HG03045 (cell line): ENCODE results near the gene MYO5B.
"Not testable (repeated sequence)": the region's sequence is repeated elsewhere in the genome, so short reads cannot be mapped to it uniquely, and the experiment has no call there.

Experiments
- ATAC-seq: cut with Tn5 transposase; IDR thresholded peaks from one replicate; pipeline ENCODE4 v1.9.1; 2021; ENCODE audit warnings: mild to moderate bottlenecking, moderate library complexity; ENCODE audit not compliant: unreplicated experiment

MYO5B gene

DNA sequence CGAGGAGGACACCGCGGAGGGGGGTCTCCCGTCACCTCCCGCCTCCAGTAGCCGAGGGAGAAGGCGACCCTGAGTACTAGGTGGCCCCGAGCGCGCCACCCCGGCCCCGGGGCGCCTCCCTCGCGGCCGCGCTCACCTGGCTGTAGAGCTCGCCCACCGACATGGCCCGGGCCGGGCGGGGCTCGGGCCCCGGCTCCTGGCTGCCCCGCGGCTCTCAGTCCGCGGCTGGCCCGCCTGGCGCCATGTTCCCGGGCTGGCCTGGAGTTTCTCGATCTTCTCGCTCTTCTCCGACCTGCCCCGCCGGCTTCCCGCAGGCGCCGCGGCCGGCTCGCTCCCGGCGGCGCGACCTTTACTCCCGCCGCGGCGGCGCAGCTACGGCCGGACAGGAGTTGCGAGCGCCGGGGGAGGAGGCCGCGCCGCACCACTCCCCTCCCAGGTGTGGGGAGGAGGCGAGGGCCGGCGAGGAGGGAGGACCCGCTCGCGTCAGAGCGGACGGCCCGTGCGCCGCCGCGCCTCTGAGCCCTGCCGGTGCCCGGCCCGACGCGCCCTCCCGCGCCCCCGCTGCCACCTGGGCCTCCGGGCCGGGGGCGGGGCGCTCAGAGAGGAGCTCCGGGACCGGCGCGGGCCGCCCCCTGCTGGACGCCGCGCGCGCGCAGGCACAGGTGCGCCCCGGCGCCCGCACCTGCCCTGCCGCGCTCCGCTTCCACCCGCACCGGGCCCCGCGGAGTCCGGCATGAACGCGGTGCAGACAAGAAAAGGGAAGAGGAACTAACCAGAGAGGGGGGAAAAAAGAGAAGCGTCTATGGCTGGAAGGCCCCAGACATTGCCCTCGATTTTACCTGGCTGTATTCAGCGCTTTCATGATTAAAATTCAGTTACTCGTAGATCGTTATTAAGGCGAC, at the start of gene MYO5B:
Gene MYO5B (minus strand): TSS at position 517 of the 902 bp plus-strand sequence. CDS start 354 bp downstream, at position 163.
- ATAC-seq, result peak; percentile 80

GRCh38 chr18:50241768-50242167, 46.8 kb upstream of the MYO5B start:
- ATAC-seq, result not testable (repeated sequence)

DNA sequence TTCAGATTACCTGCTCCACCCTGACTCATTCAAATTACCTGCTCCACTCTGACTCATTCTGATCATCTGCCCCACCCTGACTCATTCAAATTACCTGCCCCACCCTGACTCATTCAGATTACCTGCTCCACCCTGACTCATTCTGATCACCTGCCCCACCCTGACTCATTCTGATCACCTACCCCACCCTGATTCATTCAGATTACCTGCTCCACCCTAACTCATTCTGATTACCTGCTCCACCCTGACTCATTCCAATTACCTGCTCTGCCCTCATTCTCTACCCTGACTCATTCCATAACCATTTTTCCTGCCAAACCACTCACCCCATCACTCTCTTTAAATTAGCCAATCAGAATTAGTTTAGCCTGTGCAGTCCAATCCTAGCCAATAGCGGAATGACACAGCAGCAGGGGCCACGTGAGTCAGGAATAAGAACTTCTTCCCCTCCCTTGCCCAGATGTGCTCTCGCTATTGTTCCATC, 45.2 kb upstream of the MYO5B start:
- ATAC-seq, result no peak

DNA sequence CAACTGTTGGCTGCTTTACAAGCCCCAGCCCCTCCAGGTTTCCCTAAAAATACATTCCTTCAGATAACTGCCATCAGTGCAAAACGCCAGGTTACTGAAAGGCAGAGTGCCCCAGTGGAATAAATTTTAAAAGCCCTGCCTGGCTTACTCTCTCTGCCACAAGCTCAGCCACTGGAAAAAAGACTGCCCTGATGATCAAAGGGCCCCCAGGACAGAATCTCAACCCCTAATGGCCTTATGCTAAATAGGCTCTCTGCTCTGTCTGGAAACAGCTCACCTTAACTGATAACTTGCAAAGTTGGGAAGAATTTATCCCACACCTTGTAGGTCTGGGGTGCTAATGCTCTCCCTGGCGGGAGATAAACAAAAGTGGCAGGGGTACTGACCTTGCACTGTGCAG, 37.5 kb upstream of the MYO5B start:
- ATAC-seq, result no peak

DNA sequence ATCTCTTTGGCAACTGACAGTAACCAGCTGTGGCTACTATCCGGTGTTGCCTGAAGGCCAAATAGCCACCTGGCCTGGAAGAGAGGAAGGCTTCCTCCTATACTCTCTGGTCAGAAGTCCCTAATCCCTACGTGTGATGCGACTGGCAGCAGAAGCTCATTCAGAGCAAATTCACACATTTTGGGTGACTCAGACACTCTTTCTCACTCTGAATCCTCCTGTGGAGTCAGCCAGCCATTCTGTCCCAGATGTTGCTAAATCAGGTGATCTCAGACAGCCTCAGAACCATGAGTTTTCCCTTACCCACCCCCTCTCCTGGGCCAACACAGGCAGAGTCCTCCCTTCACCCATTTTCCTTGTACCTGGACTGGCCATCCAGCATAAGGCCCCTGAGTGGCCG, 36.7 kb upstream of the MYO5B start:
- ATAC-seq, result no peak

- not testable (repeated sequence) for ATAC-seq
These were observed 25.3 kb upstream of the MYO5B start for GRCh38 chr18:50220249-50220648.

- ATAC-seq, result no peak
These were observed 23.7 kb upstream of the MYO5B start for GRCh38 chr18:50218432-50219197.

DNA sequence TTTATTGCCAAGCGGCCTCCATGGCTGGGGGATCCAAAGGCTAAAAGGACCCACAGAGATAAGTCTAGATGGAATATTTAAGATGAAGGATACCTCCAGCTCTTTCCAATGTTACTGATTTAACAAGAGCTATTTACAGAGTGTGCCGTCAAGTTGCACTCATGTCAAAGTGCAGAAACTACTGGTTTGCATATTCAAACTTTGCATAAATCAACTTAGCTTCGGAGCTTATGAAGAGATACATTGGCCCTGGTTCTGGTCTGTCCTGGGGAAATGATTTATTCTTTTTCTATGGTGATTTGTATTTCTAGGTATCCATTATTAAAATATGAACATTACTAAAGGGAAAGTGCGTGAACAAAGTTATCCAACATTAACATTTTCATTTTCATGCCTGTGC, 14.4 kb upstream of the MYO5B start:
- no peak for ATAC-seq

DNA sequence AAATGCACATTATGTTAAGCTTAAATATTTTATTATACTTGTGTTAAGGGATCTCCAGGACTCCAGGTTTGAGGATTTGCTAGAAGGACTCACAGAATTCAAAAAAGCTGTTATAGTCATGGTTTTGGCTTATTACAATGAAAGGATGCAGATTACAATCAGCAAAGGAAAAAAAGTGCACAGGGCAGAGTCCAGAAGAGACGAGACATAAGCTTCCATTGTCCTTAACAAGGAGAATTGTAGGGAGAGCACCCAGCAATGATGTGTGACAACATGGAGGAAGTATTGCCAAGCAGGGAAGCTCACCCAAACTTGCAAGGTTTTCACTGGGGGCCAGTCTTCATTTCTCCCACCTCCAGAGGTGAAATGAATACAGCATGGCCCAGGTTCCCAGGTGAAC, 12.8 kb upstream of the MYO5B start:
- no peak for ATAC-seq

- ATAC-seq, result no peak
These were observed 9.1 kb upstream of the MYO5B start for GRCh38 chr18:50203801-50204604.

DNA sequence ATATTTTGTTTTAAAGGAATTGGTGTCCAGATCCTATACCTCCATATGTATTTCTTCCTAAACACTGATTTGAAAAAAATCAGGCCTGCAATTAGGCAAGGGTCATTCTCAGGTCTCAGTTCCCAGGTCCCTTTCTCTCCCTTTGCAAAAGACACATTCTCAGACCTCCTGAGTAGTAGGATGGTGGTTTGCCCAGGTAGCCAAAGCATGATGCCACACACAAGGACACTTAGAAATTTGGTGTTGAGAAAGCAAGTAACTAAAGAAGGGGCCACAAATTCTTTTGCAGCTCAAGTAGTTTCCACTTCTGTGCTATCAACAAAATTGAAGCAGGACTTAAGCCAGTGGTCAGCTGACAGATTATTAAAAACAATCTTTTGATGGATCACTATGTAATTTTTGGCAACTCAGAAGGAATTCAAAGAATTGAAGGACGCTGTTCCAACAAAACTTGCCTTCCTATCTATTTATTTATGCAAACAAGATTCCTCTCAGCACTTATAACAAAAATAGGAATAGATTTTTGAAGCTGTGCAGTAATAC, 6.6 kb upstream of the MYO5B start:
- no peak for ATAC-seq

DNA sequence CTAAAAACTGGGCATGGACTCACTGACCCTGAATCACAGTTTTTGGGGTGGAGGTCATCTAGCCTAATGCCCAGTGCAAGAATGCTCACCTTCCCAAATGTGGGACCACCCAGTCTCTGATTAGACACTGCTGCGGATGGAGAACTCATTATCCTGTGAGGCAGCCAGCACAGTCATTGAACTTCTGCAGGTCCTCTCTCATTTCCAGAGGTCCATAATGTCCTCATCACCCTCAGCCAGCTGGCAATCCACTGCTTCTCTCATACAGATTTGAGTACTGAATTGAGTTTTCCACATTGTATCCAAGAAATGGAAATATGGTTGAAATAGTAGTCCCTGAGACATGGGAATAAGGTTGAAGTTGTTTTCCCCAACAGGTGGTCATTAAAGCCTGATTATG, 5.0 kb upstream of the MYO5B start:
- ATAC-seq, result no peak

DNA sequence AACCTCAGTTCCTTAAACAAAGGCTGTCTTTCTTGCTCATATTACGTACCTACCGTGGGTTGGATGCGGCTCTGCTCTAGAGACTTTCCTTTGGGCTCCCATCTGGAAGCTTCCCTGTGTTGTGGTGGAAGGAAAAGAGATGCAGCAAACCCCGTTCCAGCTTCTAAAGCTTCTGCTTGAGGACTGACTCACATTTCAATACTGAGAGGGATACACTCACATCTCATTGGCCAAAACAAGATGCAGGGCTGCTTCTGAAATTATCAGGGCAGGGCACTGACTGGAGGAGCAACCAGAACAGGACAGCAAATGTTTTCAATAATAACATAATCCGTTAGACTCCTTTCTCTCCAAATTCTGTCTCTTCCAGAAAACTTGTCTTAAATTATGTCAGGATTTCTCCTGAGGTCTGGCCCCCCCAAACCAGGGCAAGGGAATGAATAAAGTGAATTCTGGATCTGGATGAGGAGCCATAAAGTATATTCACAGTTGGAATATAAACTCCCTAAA, 4.5 kb upstream of the MYO5B start:
- no peak for ATAC-seq

DNA sequence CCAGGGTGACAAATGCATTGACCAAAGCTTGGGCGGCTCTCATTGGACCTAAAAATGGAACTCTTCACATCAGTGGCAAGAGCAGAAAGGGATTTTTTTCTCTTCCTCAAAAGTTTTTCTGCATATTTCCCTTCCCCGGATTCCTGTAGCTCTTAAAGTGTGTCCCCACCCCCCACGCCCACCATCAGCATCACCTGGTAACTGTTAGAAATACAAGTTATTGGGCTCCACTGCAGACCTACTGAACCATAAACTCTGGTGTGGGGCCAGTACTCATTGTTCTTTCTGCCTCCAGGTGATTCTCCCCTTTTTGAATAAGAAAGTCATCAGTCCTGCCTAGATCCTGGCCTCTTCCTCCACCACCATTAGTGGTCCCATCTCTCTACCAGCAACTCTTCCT, 1.3 kb upstream of the MYO5B start:
- ATAC-seq, result no peak

DNA sequence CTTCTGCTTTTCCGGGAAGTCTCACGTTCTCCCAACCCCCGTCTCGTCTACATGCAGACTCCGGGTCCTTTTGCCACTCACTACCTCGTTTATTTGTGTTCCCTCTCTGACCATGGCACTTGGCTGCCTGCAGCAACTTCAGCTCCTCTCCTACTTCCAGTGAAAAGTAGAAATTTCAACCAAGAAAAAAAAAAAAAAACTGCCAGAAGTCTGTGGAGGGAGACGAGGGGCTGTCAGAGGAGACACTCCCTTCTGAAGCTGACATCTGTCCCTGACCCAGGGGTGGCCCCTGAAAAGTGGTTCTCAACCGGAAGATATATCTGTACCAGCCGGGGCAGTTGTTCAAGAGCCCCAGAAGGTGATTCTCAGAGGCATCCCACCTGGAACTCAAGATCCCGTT, 742 bp upstream of the MYO5B start:
- ATAC-seq, result no peak

GRCh38 chr18:50193796-50194630, 934 bp downstream of the MYO5B start:
- ATAC-seq, result peak; percentile 8

- ATAC-seq, result no peak
These were observed 1.8 kb downstream of the MYO5B start for GRCh38 chr18:50192995-50193795.

- no peak for ATAC-seq
These were observed 4.0 kb downstream of the MYO5B start for GRCh38 chr18:50190926-50191325.

DNA sequence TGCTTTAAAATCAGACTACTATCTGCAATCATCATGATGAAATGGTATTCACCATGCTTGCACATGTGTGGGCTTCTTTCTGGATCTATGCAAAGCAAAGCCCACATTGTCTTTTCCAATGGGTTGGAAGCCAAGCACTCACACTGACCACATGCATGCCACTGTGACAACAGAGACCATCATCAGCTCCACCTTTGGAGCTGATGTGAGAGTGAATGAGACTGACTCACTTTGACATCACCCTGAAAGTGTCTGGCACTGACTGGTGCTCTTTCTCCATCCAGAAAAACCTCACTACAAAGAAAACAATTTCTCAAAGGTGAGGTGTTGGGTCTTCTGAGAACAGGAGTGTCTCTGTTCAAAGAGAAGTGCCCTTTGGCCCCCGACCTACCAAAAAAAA, 4.7 kb downstream of the MYO5B start:
- no peak for ATAC-seq
